GM18867 (cell line): ENCODE results near the gene CARMIL3.
"Not testable (repeated sequence)": the region's sequence is repeated elsewhere in the genome, so short reads cannot be mapped to it uniquely, and the experiment has no call there.

Experiments
- ATAC-seq: cut with Tn5 transposase; IDR thresholded peaks from one replicate; pipeline ENCODE4 v1.9.1; 2021; ENCODE audit warnings: mild to moderate bottlenecking, moderate library complexity; ENCODE audit not compliant: unreplicated experiment

Gene CARMIL3

DNA sequence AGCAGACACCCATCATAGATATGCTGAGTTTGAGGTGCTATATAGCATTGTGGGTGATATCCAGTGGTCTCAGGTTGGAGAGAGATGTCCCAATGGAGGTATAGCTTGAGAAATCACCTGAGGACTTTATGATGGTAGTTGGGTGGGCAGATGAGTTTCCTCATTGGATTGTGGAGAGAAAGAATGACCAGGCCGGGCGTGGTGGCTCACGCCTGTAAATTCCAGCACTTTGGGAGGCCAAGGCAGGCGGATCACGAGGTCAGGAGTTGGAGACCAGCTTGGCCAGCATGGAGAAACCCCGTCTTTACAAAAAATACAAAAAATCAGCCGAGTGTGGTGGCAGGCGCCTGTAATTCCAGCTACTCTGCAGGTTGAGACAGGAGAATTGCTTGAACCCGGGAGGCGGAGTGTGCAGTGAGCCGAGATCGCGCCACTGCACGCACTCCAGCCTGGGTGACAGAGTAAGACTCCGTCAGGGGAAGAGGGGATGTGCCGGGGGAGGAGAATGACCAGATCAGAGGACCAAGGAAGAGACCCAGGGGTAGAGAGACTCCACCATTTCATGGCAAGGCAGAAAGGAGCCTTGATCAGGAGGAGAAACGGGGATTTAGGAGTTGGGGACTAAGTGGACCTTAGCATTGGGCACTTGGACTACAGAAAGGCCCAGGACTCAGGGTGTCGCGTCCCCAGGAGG lies 41.5 kb downstream of the CARMIL3 start:
- ATAC-seq, result no peak

GRCh38 chr14:24093901-24094840 lies 42.4 kb downstream of the CARMIL3 start, which contains the start of gene PCK2:
Gene PCK2, plus strand, starts transcription at chr14:24094311. Its CDS starts 95 bp downstream, at chr14:24094406.
- ATAC-seq, result peak; percentile 59

- ATAC-seq, result no peak
Measured at GRCh38 chr14:24094841-24095270, 43.0 kb downstream of the CARMIL3 start.

GRCh38 chr14:24095271-24096068 lies 43.7 kb downstream of the CARMIL3 start:
- peak; percentile 63 for ATAC-seq

GRCh38 chr14:24096545-24097181 lies 44.9 kb downstream of the CARMIL3 start:
- ATAC-seq, result no peak

- no peak for ATAC-seq
Measured at GRCh38 chr14:24098229-24098926, 46.6 kb downstream of the CARMIL3 start.

DNA sequence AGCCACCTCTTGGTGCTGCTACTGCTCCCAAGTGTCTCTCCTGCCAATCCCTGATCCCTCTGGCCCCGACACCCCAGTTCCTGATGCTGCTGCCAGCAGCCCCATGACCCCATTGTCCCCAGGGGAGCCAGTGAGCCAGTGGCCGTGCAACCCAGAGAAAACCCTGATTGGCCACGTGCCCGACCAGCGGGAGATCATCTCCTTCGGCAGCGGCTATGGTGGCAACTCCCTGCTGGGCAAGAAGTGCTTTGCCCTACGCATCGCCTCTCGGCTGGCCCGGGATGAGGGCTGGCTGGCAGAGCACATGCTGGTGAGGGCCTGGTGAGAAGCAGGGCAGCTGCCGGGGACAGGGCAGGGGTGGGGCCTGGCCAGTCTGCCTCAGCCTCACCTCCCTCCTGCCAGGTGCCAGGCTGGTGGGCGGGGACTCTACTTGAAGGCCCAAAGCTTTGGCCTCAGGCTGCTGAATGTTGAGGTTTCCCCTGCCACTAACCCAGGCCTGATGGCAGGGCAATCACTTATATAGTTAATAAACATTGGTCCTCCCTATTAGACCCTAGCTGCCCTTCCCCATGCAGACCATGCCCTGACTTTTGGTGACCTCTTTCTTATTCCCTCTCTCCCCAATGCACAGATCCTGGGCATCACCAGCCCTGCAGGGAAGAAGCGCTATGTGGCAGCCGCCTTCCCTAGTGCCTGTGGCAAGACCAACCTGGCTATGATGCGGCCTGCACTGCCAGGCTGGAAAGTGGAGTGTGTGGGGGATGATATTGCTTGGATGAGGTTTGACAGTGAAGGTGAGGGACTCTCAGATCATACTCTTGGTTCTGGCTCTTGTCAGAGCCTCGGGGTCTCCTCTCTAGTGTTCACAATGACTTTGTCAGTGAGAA lies 47.4 kb downstream of the CARMIL3 start:
- ATAC-seq, result no peak

GRCh38 chr14:24100197-24100981 lies 48.6 kb downstream of the CARMIL3 start:
- no peak for ATAC-seq

GRCh38 chr14:24100982-24101494 lies 49.2 kb downstream of the CARMIL3 start:
- no peak for ATAC-seq

DNA sequence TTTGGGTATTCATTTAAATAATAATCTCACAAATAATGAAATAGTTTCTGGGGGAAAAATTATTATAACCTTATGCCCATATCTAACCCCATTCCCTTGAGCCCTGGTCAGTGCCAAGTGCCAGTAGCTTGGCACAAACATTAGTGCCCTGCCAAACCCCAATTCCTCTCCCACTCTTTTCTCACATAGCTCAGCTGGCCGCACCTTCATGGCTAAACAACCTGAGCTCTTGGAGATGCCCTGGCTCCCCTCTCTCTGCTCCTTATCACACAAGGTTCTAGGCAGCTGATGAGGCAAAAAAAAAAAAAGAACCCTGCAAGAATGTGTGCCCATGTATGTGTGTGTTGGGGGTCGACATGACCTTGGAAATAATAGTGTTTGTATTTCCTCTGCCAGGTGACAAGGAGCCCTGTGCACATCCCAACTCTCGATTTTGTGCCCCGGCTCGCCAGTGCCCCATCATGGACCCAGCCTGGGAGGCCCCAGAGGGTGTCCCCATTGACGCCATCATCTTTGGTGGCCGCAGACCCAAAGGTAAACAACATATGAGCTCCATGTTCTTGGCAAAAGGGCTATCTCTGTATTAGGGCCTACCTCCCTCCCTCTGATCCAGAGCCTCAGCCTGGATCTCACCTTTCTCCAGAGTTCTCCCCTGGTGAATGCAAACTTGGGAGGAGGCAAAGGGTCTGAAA lies 50.7 kb downstream of the CARMIL3 start:
- no peak for ATAC-seq

- no peak for ATAC-seq
Measured at GRCh38 chr14:24103451-24103850, 51.6 kb downstream of the CARMIL3 start.

- ATAC-seq, result not testable (repeated sequence)
Measured at GRCh38 chr14:24105609-24106239, 53.9 kb downstream of the CARMIL3 start.

- ATAC-seq, result no peak
Measured at GRCh38 chr14:24106672-24107271, 55.0 kb downstream of the CARMIL3 start.

DNA sequence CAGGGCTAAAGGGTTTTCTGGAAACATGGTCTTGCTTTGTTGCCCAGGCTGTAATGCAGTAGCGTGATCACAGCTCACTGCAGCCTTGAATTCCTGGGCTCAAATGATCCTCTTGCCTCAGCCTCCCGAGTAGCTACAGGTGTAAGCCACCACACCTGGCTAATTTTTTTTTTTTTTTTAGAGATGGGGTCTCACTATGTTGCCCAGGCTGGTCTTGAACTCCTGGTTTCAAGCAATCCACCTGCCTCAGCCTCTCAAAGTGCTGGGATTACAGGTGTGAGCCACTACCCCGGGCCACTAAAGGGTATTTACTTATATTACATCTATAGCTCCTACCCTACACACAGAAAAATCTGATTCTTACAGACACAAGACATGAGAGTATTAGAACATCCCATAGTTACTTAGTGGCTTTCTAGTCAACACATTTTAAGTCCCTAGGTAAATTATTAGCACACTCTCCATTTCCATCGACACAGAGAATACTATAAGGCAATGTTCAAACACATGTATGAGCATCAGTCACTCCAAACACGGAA lies 56.6 kb downstream of the CARMIL3 start:
- ATAC-seq, result peak; percentile 35

DNA sequence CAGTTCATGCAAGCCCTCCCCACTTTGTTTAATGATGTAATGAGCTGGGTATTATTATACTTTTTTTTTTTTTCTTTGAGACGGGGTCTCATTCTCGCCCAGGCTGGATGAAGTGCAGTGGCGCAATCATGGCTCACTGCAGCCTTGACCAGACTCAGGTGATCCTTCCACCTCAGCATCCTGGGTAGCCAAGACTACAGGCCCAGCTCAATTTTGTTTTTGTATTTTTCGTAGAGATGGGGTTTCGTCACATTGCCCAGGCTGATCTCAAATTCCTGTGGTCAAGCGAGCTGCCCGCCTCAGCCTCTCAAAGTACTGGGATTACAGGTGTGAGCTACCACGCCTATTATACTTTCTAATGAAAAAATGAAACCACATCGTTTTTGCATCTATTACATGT lies 58.3 kb downstream of the CARMIL3 start:
- ATAC-seq, result no peak

GRCh38 chr14:24110523-24110922 lies 58.7 kb downstream of the CARMIL3 start:
- no peak for ATAC-seq
